ENCODE results near the gene CYB561D1. TPM values are rescaled to one million over a fixed set of nuclear protein-coding genes. Genes with fewer than 3 reads are reported as not detected.

CYB561D1 gene
- total RNA-seq, 1 donor from 2014 or later, result 8.3 TPM

- Histone ChIP-seq H3K9me3 (no peaks in the 10 kb centered on the region), H3K27me3 (no peaks in the 10 kb centered on the region), H3K4me3 (peak overlapping the region; percentile 90 to 99), H3K4me1 (peaks cover 52% of the 10 kb centered on the region), H3K36me3 (no peaks in the 10 kb centered on the region), H3K27ac (peak overlapping the region; percentile 96)
- DNase-seq (ENCODE audit: extremely low spot score in 2 of 2), result no peak
- TF ChIP-seq CTCF (IDR thresholded peaks at IDR 0.05) (no peak), POLR2A (IDR thresholded peaks at IDR 0.05) (no peak), POLR2AphosphoS5 (IDR thresholded peaks at IDR 0.05; ENCODE audit: insufficient read depth in 1 of 2, low read depth in 1 of 2) (no peak)
- intact Hi-C loops (cut with DNase I), result loop anchor here (2.0 to 10.0 kb wide), 5 partner anchors 77 to 440 kb away; no protein-coding TSS in a partner anchor
These were observed 53.8 kb downstream of the CYB561D1 start for GRCh38 chr1:109547463-109548320.

GRCh38 chr1:109548321-109549267 is 54.7 kb downstream of the CYB561D1 start, which contains the start of gene GNAI3:
Gene GNAI3 (plus strand): TSS chr1:109548615. CDS start chr1:109548721, 106 bp downstream.
- H3K4me1 ChIP-seq, result peaks cover 55% of the 10 kb centered on the region
- no peaks in the 10 kb centered on the region for H3K9me3 ChIP-seq
- TF ChIP-seq POLR2A (IDR thresholded peaks at IDR 0.05), result peak in 1 of 2 donors; percentile 92
- peak; percentile 99 for TF ChIP-seq POLR2AphosphoS5 (IDR thresholded peaks at IDR 0.05; ENCODE audit: insufficient read depth in 1 of 2, low read depth in 1 of 2)
- no peak for TF ChIP-seq CTCF (IDR thresholded peaks at IDR 0.05)
- H3K27ac ChIP-seq, result peak within 1 kb of the TSS; percentile 96
- intact Hi-C loops (cut with DNase I), result loop anchor here (2.0 to 10.0 kb wide), 5 partner anchors 76 to 439 kb away; no protein-coding TSS in a partner anchor
- H3K27me3 ChIP-seq, result no peaks in the 10 kb centered on the region
- peak in 1 of 2 donors; percentile 97 for DNase-seq (ENCODE audit: extremely low spot score in 2 of 2)
- H3K4me3 ChIP-seq, result peak within 1 kb of the TSS; percentile 90 to 99
- H3K36me3 ChIP-seq, result no peaks in the 10 kb centered on the region

Other genes starting within 250 kb of the CYB561D1 start
- 38.5 TPM for gene CELSR2, start 244.6 kb upstream of the CYB561D1 start, total RNA-seq
- 5.4 TPM for gene PSRC1, start 210.9 kb upstream of the CYB561D1 start, total RNA-seq
- gene MYBPHL, start 187.1 kb upstream of the CYB561D1 start, total RNA-seq, result not detected
- 30.7 TPM for gene SORT1, start 96.2 kb upstream of the CYB561D1 start, total RNA-seq
- gene PSMA5, start 67.6 kb upstream of the CYB561D1 start, total RNA-seq, result 23.1 TPM
- gene SYPL2, start 27.5 kb upstream of the CYB561D1 start, total RNA-seq, result 1.5 TPM
- gene ATXN7L2, start 10.2 kb upstream of the CYB561D1 start, total RNA-seq, result 4.9 TPM
- 6.4 TPM for gene AMIGO1, start 15.6 kb downstream of the CYB561D1 start, total RNA-seq
- not detected for gene GPR61, start 45.8 kb downstream of the CYB561D1 start, total RNA-seq
- 4.9 TPM for gene GNAI3, start 54.5 kb downstream of the CYB561D1 start, total RNA-seq
- not detected for gene GNAT2, start 125.5 kb downstream of the CYB561D1 start, total RNA-seq
- gene AMPD2, start 125.7 kb downstream of the CYB561D1 start, total RNA-seq, result 38.5 TPM
- 36.1 TPM for gene GSTM4, start 162.0 kb downstream of the CYB561D1 start, total RNA-seq
- 130 TPM for gene GSTM2, start 174.0 kb downstream of the CYB561D1 start, total RNA-seq
- gene GSTM1, start 193.7 kb downstream of the CYB561D1 start, total RNA-seq, result 156 TPM
- gene GSTM5, start 218.2 kb downstream of the CYB561D1 start, total RNA-seq, result 21.1 TPM
- 199 TPM for gene GSTM3, start 246.9 kb downstream of the CYB561D1 start, total RNA-seq